PC-3 (cell line): ENCODE results near the gene MATN1. TPM values are rescaled to one million over a fixed set of nuclear protein-coding genes. Genes with fewer than 3 reads are reported as not detected.

Experiments used
- ATAC-seq: fragments of 200-7000 bp; cut with Tn5 transposase; 2 replicates; pipeline ENCODE4 v1.9.1; 2020; ENCODE audit warnings: mild to moderate bottlenecking, moderate library complexity
- BruUV-seq: library from RNA; stranded (reverse); fragments of 400-500 nt; replicated peaks from 2 replicates; lab custom pipeline; 2021; lab: Mats Ljungman, UMichigan
- CTCF ChIA-PET: fragments of 300-600 bp; sonication (Branson Sonifier 250); formaldehyde crosslinking; loops from one replicate; lab custom pipeline; 2022; ENCODE audit warnings: antibody characterized with exemption; lab: Charles Lee
- POLR2A ChIA-PET: fragments of 300-600 bp; sonication (Branson Sonifier 250); formaldehyde crosslinking; loops from one replicate; lab custom pipeline; 2022; ENCODE audit warnings: antibody characterized with exemption; ENCODE audit not compliant: unreplicated experiment; lab: Charles Lee
- DNase-seq: peaks from one replicate; pipeline ENCODE4 v3.0.0-alpha.2; 2015
- H2AFZ ChIP-seq: fragments of 300-600 bp; sonication (generic); 2 replicates; pipeline ENCODE4 v1.6.0; 2016; ENCODE audit warnings: antibody characterized with exemption, low read length
- H3F3A ChIP-seq: fragments of 300-600 bp; sonication (generic); one replicate; pipeline ENCODE4 v1.6.0; 2017; ENCODE audit warnings: antibody characterized with exemption, low read length, control low read depth, mild to moderate bottlenecking; ENCODE audit not compliant: unreplicated experiment
- H3K27ac ChIP-seq: fragments of 300-600 bp; sonication (generic); 2 replicates; pipeline ENCODE4 v1.5.1; 2016; ENCODE audit warnings: mild to moderate bottlenecking, low read length
- H3K27me3 ChIP-seq: fragments of 300-600 bp; sonication (generic); 2 replicates; pipeline ENCODE4 v1.6.1; 2016; ENCODE audit warnings: low read length, mixed read lengths
- H3K36me3 ChIP-seq: fragments of 300-600 bp; sonication (generic); 2 replicates; pipeline ENCODE4 v1.6.1; 2016; ENCODE audit warnings: low read depth, mixed run types, low read length, mixed read lengths
- H3K4me1 ChIP-seq: fragments of 300-600 bp; sonication (generic); 2 replicates; pipeline ENCODE4 v1.5.1; 2016; ENCODE audit warnings: low read length; ENCODE audit not compliant: insufficient read depth
- H3K4me2 ChIP-seq: fragments of 300-600 bp; sonication (generic); 2 replicates; pipeline ENCODE4 v1.6.0; 2016; ENCODE audit warnings: low read length
- H3K4me3 ChIP-seq: fragments of 300-600 bp; sonication (generic); 2 replicates; pipeline ENCODE4 v1.5.1; 2016; ENCODE audit warnings: mild to moderate bottlenecking, low read length, mixed read lengths
- H3K79me2 ChIP-seq: fragments of 300-600 bp; sonication (generic); 2 replicates; pipeline ENCODE4 v1.6.1; 2017; ENCODE audit warnings: low read length, mixed read lengths
- H3K9ac ChIP-seq: fragments of 300-600 bp; sonication (generic); 2 replicates; pipeline ENCODE4 v1.6.0; 2016; ENCODE audit warnings: mild to moderate bottlenecking, low read length
- H3K9me2 ChIP-seq: fragments of 300-600 bp; sonication (generic); replicated peaks from 2 replicates; pipeline ENCODE4 v1.6.1; 2016; ENCODE audit warnings: mixed run types, low read length, mixed read lengths
- H3K9me3 ChIP-seq: fragments of 300-600 bp; sonication (generic); 2 replicates; pipeline ENCODE4 v1.6.1; 2016; ENCODE audit warnings: low read length, mixed read lengths
- H4K20me1 ChIP-seq: fragments of 300-600 bp; sonication (generic); 2 replicates; pipeline ENCODE4 v1.6.1; 2016; ENCODE audit warnings: low read length, mixed read lengths
- CTCF ChIP-seq: fragments of 300-600 bp; sonication (generic); conservative IDR thresholded peaks from 2 replicates; pipeline ENCODE4 v1.5.1; 2017; ENCODE audit warnings: antibody characterized with exemption, low read depth, mild to moderate bottlenecking, low read length
- EZH2 ChIP-seq: fragments of 300-600 bp; sonication (generic); IDR thresholded peaks from one replicate; pipeline ENCODE4 v1.6.1; 2017; ENCODE audit warnings: antibody characterized with exemption, mild to moderate bottlenecking, low read length; ENCODE audit not compliant: unreplicated experiment
- EZH2phosphoT487 ChIP-seq: fragments of 300-600 bp; sonication (generic); IDR thresholded peaks from 2 replicates; pipeline ENCODE4 v1.6.1; 2018; ENCODE audit warnings: mild to moderate bottlenecking, antibody characterized with exemption, low read length, borderline replicate concordance
- intact Hi-C: fragments of 100-400 bp; cut with micrococcal nuclease; formaldehyde crosslinking; loops from 2 replicates; pipeline ENCODE4 v1.9.0; 2023
- total RNA-seq: library from RNA; depleted of rRNA; stranded (reverse); fragments of >200 nt; gene quantifications from 2 replicates; pipeline ENCODE4 v1.2.3, GENCODE V29; 2014

Gene MATN1
- total RNA-seq, 1 experiment from 2014 or later: not detected

DNA sequence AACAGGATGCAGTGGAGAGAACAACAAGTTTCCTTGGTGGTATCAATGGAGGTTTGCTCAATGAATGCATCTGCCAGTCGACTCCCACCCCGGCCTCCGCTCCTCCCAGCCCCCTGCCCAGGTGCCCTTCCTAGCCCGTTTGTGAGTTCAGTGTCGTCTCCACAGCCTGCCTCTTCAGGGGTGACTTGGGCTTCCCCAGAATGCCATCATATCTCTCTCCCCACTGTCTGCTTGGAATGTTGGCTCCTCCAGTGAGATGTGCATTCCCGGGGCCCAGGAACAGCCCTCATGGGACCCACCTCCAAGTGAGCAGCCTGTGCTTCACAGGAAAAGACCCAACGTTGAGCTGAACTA lies 30.5 kb downstream of the MATN1 start:
- Histone ChIP-seq H3K79me2 (no peaks in the 10 kb centered on the region), H4K20me1 (no peaks in the 10 kb centered on the region), H3K9me3 (no peaks in the 10 kb centered on the region), H3K36me3 (no peaks in the 10 kb centered on the region), H3F3A (no peaks in the 10 kb centered on the region), H3K4me2 (no peak overlapping the region), H3K27me3 (peaks cover 20% of the 10 kb centered on the region), H3K9me2 (no peaks in the 10 kb centered on the region), H3K4me3 (no peak overlapping the region), H3K27ac (no peak overlapping the region), H3K9ac (no peak overlapping the region), H3K4me1 (0 out of 2 replicates have a peak, but pooled peaks cover 3% of the 10 kb centered on the region), H2AFZ (no peak overlapping the region)
- DNase-seq (no peak), ATAC-seq (no peak)
- BruUV-seq: no TSS peak
- intact Hi-C loops: no loop called here
- TF ChIP-seq CTCF: no peak
- no peak for TF ChIP-seq EZH2
- TF ChIP-seq EZH2phosphoT487: no peak
- POLR2A ChIA-PET: no interaction called here
- CTCF ChIA-PET: no interaction called here

DNA sequence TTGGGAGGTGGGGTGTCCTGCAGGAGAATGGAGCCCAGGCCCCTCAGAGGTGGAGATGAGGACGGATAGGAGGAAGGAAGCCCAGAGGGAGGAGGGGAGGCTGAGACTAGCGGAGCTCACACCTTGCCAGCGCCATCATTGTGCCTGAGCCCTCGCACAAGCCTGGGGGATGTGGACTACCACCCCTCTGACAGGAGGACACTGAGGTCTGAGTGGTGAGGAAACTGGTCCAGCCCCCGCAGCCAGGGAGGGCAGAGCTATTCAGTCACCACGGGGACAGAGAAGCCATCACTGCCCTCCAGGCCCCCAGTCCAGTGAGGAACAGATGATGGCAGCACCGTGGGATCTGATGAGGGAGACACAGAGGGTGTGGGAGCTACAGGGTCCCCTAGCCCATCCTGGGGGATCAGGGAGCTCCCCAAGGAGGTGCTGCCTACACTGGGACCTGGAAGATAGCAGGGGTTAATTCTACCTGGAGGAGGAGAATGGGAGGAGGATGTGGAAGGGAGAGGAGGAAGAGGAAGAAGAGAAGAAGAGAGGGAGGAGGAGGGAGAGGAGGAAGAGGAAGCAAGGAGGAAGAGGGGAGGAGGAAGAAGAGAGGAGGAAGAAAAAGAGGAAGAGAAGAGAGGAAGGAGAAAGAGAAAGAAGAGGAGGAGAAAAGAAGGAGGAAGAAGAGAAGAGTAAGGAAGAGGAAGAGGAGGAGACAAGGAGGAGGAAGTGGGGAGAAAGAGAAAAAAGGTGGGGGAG lies 31.0 kb downstream of the MATN1 start:
- Histone ChIP-seq H3K9me3 (no peaks in the 10 kb centered on the region), H3K27me3 (peaks cover 23% of the 10 kb centered on the region), H3K4me1 (0 out of 2 replicates have a peak, but pooled peaks cover 3% of the 10 kb centered on the region), H3K4me2 (no peak overlapping the region), H3K9ac (no peak overlapping the region), H3K27ac (no peak overlapping the region), H4K20me1 (no peaks in the 10 kb centered on the region), H2AFZ (no peak overlapping the region), H3K9me2 (no peaks in the 10 kb centered on the region), H3F3A (no peaks in the 10 kb centered on the region), H3K36me3 (no peaks in the 10 kb centered on the region), H3K79me2 (no peaks in the 10 kb centered on the region), H3K4me3 (no peak overlapping the region)
- ChIA-PET POLR2A (no interaction called here), CTCF (no interaction called here)
- no TSS peak for BruUV-seq
- TF ChIP-seq EZH2phosphoT487: no peak
- no peak for TF ChIP-seq EZH2
- no peak for TF ChIP-seq CTCF
- intact Hi-C loops: no loop called here
- DNase-seq (no peak), ATAC-seq (no peak)

GRCh38 chr1:30691480-30691879 lies 31.9 kb downstream of the MATN1 start:
- no peak overlapping the region for H2AFZ ChIP-seq
- no peak overlapping the region for H3K27ac ChIP-seq
- ChIA-PET CTCF (no interaction called here), POLR2A (no interaction called here)
- H3K36me3 ChIP-seq: no peaks in the 10 kb centered on the region
- intact Hi-C loops: no loop called here
- H3K4me3 ChIP-seq: no peak overlapping the region
- no peak overlapping the region for H3K4me2 ChIP-seq
- H3K27me3 ChIP-seq: peaks cover 25% of the 10 kb centered on the region
- 0 out of 2 replicates have a peak, but pooled peaks cover 3% of the 10 kb centered on the region for H3K4me1 ChIP-seq
- TF ChIP-seq CTCF (no peak), EZH2phosphoT487 (no peak), EZH2 (no peak)
- DNase-seq (no peak), ATAC-seq (no peak)
- no peaks in the 10 kb centered on the region for H3K9me2 ChIP-seq
- H3F3A ChIP-seq: no peaks in the 10 kb centered on the region
- no peaks in the 10 kb centered on the region for H3K79me2 ChIP-seq
- H4K20me1 ChIP-seq: no peaks in the 10 kb centered on the region
- BruUV-seq: no TSS peak
- no peaks in the 10 kb centered on the region for H3K9me3 ChIP-seq
- no peak overlapping the region for H3K9ac ChIP-seq
